Activated CD8-positive, alpha-beta memory T cell treated with anti-CD3 and anti-CD28 coated beads, Interleukin-2, amount 50 U/mL, for 24 hours (primary cell): ENCODE data around the gene IRF9.
A peak's percentile ranks its signal among the peaks of the same experiment; 100 is the strongest.

Source experiments
- DNase-seq: peaks from one replicate; pipeline ENCODE4 v3.0.0-alpha.2; 2020; ENCODE audit errors: extremely low read depth

IRF9 gene, protein sequence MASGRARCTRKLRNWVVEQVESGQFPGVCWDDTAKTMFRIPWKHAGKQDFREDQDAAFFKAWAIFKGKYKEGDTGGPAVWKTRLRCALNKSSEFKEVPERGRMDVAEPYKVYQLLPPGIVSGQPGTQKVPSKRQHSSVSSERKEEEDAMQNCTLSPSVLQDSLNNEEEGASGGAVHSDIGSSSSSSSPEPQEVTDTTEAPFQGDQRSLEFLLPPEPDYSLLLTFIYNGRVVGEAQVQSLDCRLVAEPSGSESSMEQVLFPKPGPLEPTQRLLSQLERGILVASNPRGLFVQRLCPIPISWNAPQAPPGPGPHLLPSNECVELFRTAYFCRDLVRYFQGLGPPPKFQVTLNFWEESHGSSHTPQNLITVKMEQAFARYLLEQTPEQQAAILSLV

DNA sequence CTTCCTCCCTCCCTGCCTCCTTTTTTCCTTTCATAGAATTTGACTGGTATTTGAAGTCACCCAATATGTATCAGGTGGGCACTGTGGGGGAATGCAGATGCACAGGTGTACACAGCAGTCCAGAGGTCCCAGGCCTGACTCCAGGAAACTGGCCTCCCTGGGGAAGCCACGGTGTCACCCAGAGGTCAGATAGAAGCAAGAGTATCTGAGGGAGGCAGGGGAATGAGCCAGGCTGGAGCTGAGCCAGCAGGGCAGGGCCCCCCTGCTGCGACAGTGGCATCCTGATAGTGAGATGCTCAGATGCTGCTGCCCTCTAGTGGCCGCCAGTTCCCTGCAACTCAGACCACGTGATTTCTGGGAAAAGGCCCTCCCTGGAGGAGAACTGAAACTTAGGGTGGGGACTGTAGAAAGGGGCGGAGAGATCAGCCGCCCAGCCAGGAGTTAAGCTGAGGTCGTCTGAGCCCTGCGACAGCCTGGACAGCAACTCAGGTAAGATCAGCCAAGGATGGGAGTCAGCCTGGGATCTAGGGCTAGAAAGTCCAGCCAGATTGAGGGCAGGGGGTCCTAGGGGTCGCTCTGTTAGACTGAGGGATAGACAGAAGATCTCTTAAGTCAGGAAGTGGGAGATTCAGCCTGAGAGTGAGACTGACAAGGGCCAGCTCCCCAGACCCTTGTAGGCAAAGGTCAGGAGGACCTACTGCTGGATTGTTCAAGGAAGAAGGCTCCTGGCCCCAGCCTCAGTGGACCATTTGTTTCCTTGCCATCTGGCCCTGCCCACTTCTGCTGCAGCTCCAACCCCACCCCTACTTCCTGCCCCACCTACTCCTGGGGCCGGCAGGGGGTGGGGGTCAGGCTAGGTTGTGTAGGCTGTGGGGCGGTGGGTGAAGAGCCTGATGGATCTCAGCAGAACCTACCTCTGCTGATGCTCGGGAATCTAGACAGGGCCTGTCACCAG is at the start of gene IRF9:
Gene IRF9 (plus strand): TSS at position 416 of the 955 bp plus-strand sequence. CDS start 880 bp downstream, outside the sequence.
- peak; percentile 98 for DNase-seq

DNA sequence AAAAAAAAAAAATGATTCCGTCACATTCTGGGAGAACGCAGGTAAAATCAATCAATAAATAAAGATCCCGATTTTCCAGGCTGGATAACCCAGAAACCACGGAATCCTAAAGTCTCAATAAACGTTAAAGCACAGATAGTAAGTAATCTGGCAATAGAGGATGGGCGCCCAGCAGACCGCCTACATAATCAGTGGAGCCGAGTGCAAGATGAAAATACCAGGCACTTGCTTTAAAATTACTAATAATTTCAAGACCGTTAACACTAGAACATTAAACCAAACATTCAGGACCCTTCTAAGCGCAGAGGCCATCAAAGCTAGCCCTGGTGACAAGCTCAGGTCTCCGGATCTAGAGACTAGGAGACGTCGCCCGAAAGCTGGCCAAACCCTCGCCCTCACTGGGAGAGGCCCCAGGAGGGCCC is 47.7 kb upstream of the IRF9 start:
- no peak for DNase-seq

DNA sequence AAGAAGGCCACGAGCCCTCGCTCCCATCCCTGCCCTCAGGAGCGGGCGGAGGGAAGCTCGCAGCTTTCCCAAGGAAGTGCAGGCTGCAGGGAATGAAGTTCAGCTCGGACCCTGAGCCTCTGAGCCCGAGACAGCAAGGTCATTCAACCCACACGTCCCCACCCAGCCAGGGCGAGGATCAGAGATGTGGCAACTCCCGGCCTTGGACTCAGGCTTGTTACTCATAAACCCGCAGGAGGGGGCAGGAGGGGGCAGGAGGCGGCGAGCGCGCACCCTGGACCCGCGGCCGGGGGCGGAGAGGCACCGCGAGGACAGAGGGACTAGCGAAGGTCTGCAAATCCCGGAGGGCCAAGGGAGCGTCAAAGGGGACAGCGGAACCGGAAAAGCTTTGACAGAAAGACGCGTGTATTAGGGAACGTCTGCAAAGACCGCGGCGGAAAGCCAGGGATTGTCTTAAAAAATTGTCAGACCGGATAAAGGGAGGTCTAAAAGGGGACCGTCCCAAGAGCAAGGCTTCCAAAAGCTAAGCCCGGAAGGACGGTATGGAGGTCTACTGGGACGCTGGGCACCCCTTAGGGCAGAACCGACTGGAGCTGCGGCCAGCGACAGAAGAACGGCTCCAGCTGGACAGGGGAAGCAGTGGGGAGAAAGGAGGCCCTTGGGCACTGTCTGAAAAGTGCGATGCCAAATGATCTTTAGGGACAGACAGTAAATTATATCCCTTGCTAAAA is 47.1 kb upstream of the IRF9 start:
- peak; percentile 57 for DNase-seq

DNA sequence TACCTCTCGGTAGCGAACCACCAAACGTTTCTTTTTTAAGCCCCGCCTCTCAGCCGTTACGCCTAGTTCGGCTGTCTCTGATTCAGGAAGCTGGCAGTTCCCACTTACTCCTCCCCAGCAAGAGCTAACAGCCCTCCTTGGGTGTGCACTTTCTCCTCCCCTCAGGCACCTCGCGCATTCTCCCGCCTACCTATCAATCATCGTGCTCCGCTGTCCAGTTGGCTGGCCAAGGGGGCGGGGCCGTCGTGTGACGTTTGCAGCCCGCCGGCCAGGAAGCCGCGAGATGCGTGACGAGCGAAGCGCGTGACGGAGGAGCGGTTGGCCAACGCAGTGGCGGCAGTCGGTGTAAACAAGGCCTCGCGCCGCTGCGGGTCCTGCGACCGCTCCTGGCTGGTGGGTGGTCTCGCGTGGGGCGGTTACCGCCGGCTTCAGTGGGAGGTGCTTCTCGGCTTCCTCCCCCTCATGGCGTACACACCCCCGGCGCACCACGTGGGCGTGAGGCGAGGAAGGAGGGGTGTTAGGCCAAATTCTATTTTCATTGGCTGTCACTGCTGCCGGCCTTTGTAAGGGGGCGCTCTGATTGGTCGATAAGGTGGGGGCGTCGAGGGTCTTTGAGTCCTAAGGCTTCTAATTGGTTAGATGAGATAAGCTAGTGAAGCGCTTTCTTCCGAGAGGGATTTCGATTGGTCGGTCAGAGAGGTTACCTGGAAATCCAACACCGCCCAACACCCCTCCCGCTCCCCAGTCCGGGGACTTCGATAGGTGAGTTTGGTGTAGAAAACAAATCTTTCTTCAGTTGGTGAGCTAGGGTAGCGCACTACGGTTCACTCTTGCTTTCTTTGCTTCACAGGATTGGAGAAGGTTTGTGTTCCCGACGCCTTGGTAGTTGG is 46.3 kb upstream of the IRF9 start, which contains the start of the genes DCAF11 and NRL:
Gene DCAF11 (plus strand): TSS at position 246 of the 890 bp plus-strand sequence. CDS start 818 bp downstream, outside the sequence.
Gene NRL (minus strand): TSS at position 418 of the 890 bp plus-strand sequence. CDS start 32,101 bp downstream, outside the sequence.
- DNase-seq: peak; percentile 94

DNA sequence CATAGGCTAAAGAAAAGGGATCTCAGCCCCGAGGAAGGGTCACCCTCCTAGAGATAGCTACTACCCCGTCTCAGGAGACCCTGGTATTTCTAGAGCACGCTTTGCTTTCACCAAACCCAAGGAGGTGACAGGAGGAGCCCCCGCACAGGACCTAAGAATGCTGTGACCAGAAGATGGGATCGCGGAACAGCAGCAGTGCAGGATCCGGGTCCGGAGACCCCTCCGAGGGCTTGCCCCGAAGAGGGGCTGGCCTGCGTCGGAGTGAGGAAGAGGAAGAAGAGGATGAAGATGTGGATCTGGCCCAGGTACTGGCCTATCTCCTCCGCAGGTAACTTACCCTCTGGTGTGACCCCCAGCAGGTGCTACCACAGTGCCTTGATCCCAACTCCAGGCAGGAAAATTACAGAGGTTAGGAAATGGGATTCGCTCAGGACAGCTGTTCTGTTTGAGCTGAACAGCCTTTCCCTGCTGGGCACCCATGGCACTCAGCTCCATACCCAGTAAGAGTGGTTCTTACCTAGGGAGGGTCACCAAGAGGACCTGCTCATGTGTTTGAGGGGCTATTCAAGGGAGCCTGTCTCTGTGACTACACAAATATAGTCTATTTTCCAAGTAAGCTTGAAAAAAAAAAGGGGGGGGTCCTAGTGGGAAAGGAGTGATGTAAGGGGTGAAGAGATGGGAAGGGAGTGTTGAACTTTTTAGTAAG is 45.5 kb upstream of the IRF9 start:
- no peak for DNase-seq

DNA sequence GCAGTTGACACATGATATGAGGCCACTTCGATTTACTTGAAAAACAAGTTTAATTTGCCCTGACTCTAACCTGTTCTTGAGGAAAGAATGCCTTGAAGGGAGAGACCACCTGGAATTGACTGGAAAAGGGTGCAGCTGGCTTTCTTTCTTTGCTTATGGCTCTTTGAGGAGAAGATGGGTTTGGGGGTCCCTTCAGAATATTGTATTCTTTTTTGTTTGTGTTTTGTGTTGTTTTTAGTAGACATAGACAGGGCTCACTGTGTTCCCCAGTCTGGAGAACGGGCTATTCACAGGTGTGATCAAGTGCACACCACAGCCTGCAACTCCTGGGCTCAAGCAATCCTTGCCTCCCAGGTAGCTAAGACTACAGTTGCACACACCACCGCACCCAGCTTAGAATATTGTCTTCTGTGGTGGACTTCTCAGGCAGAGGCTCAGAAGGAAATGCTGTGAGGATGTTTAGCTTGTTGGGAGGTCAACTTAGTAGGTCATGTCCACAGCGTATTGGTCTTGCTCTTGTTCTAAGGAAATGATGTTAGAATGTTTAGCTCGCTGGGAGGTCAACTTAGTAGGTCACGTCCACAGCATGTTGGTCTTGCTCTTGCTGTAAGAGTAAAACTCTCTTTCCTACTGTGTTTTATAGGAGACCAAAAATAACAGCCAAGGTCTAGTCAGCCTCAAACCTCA is 44.8 kb upstream of the IRF9 start:
- DNase-seq: no peak

DNA sequence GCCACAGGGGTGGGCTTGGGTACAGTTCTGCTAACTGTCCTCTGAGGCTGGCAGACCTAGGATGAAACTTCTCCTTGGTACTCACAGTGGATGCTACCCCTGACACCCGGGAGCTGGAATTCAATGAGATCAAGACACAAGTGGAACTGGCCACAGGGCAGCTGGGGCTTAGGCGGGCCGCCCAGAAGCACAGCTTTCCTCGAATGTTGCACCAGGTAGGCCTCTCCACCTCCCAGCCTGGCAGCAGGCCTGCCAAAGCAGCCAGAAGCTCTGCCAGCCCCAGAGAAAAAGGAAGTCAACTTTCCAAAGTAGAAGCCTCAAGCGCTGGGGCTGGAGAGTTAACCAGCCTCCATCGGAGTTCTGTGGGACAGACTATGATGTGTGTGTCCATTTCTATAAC is 43.9 kb upstream of the IRF9 start:
- no peak for DNase-seq

DNA sequence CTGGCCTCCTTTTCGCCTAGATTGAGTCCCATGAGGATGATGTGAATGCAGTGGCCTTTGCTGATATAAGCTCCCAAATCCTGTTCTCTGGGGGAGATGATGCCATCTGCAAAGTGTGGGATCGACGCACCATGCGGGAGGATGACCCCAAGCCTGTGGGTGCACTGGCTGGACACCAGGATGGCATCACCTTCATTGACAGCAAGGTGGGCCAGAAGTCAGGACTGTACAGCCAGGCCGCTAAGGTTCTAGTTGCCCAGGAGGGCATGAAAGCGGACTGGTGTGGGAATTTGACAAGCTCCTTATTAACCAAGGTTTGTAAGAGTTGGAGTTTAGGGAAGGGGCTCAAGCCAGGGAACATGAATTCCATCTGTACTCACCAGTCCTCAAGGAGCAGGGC is 41.4 kb upstream of the IRF9 start:
- DNase-seq: no peak

DNA sequence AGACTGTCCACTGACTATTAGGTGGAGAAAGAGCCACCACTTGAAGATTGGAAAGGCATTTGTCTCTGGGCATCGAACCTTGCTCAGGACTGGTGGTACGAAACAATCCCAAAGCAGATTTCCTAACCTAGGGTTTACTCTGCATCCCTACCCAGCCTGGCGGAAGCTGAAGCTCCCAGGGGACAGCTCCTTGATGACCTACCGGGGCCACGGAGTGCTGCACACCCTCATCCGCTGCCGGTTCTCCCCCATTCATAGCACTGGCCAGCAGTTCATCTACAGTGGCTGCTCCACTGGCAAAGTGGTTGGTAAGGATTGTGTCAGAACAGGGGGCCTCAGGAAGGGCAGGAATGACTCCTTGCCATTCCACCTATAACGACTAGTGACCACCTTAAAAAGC is 39.9 kb upstream of the IRF9 start:
- DNase-seq: no peak

DNA sequence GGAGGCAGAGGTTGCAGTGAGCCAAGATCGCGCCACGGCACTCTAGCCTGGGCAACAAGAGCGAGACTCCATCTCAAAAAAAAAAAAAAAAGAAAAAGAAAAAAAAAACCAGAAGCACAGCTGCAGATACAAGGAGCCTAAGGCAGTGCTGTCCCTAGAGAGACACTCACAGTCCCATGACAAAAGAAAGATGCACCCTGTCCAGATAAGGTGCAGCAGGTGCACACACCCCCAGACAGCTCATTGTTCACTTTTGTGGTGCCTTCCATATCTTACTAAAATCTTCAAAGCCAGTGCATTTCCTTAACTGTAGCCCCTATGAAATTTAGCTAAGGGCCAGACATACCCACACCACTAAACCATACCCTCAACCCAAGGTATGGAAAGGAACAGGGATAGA is 38.6 kb upstream of the IRF9 start:
- no peak for DNase-seq

DNA sequence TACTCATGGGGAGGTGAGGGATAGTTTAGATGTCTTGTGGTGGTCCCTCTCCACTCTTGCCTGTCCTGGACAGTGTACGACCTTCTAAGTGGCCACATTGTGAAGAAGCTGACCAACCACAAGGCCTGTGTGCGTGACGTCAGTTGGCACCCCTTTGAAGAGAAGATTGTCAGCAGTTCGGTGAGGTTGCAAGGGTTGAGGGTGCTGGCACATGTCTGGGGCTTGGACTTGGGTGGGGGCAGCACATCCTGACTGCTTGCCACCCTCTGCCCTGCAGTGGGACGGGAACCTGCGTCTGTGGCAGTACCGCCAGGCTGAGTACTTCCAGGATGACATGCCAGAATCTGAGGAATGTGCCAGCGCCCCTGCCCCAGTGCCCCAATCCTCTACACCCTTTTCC is 38.2 kb upstream of the IRF9 start:
- DNase-seq: no peak

DNA sequence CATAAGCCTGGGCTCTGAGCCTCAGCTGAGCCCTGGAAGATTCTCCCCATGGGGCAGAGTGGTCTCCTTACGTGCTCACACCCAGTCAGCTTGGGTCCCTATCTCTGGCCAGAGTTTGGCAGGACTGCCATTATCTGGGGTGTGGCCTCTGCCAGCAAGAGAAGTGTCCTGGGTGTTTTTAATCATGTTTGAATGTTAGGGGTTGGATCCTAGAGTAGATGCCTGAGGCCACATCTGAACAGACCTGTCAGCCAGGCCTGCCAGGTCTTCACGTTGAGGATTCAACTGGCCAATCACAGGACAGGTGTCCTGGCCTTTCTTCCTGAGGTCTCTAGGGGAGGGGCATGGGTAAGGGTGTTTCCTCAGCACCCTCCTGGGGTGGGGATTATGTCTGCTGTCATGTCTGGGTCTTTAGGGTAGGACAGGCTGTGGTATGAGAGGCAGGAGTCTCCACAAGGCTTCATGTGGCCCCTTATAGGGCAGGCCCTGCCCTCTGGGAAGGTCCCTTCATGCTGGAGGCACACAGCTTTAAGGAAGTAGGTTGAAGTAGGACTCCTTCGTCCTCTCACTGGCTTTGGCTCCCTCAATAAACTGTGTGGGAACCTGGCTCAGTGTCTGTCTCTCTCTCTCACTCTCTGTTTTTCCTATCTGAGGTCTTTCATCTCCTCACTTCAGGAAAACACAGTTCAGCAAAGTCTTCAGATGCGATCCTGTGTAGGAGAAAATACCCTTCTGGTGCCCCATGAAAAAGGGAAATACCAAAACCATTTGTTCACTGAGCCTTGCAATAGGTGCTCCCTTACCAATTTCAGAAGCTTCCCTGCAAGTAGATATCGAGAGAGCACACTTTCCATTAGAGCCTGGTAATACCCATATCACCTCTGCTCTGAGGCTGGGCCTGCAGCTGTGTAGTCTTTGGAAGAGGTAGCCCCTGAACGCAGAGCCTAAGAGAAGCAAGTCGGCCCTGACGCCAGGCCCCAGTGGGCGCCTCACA is 37.3 kb upstream of the IRF9 start:
- no peak for DNase-seq

DNA sequence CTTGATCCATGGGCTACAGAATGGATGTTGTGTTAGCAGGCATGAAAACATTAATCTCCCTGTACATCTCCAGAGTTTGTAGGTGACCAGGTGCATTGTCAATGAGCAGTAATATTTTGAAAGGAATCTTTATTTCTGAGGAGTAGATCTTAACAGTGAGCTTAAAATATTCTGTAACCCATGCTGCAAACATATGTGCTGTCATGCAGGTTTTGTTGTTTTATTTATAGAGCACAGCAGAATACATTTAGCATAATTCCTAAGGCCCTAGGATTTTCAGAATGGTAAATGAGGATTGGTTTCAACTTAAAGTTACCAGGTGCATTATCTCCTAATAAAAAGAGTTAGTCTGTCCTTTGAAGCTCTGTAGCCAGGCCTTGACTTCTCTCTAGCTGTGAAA is 34.1 kb upstream of the IRF9 start:
- DNase-seq: no peak

DNA sequence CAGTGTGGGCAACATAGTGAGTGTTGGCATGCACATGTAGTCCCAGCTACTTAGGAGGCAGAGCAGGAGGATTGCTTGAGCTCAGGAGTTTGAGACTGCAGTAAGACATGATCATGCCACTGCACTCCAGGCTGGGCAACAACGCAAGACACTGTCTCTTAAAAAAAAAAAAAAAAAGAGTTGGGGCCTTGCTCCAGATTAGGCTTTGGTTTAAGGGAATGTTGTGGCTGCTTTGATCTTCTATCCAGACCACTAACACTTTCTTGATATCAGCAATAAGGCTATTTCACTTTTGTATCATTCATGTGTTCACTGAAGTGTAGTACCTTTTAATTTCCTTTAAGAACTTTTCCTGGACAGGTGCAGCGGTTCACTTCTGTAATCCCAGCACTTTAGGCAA is 33.4 kb upstream of the IRF9 start:
- DNase-seq: no peak

DNA sequence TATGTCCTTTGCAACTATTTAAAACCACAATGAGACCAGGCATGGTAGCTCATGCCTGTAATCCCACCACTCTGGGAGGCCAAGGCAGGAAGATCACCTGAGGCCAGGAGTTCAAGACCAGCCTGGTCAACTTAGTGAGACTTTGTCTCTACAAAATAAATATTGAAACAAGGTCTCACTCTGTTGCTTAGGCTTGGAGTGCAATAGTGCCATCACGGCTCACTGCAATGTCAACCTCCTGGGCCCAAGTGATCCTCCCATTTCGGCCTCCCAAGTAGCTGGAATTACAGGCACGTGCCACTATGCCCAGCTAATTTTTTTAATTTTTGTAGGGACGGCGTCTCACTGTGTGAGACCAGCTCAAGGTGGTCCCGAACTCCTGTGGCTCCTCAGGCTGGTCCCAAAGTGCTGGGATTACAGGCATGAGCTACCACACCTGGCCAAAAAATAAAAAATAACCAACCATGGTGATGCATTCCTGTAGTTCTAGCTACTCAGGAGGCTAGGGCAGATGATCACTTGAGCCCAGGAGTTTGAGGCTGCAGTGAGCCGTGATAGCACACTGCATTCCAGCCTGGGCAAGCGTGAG is 31.6 kb upstream of the IRF9 start:
- no peak for DNase-seq

DNA sequence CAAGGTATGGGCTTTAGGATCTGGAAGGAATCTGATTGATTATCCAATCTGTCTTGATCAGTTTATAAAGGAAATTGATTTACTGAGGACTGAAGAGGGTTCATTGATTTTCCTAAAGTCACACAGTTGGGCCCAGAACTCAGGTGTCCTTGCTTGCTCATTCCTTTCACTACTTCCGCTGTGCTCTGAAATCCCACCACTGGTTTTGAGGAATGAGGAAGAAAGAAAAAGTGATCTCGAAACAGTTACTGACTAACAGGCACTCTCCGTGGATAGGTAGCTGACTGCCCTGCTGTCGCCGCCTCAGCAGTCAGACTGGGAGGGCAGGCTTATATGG is 30.7 kb upstream of the IRF9 start, which contains the start of gene FITM1:
Gene FITM1 (plus strand): TSS at position 280 of the 337 bp plus-strand sequence. CDS start 905 bp downstream, outside the sequence.
- no peak for DNase-seq

DNA sequence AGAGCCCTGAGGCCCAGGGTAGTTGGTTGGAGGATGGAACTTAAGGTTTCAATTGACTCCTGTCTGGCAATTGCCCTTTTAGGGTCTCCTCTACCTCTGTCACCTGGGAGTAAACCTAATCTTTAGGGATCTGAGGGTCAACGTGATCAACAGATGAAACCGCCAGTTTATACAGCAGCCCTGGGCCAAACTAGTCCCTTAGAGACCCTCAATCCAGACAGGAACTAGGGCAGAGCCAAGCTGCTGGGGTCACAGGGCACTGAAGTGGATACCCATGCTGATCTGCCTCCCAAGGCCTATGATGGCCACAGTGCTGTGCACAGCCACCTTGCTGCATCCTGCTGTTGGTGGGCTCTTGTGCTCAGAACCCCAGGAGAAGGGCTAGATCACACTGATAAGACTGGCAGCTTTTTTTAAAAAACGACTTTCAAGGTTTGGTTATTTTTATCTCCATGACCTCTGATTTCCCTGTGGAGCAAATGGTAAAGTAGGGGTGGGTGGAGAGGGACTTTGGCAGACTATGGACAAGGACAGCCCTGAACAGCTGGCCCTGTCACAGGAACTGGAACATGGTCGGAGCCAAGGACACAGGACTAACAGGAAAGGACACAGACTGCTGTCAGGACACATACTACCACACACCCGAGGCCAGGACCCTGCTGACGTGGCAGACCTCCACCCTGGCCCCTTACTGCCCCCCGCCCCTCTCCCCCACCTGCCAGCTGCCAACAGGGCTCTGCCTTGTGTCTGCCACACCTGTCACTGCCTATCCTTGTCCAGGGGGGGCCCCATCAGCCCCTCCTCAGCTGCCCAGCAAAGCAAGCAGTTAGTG is 30.1 kb upstream of the IRF9 start:
- DNase-seq: no peak
